GM12864 (cell line): ENCODE measurements around the gene AS3MT.
"Not testable (repeated sequence)": the region's sequence is repeated elsewhere in the genome, so short reads cannot be mapped to it uniquely, and the experiment has no call there.

Experiments
- DNase-seq: peaks from one replicate; pipeline ENCODE4 v3.0.0-alpha.2; 2011; ENCODE audit warnings: low read depth
- H3K4me3 ChIP-seq: 2 replicates; pipeline ENCODE4 v1.5.1; 2011; ENCODE audit warnings: mild to moderate bottlenecking, low read depth, low read length, control low read depth
- TF ChIP-seq, protein P1 (sequence below): IDR thresholded peaks from 2 replicates; pipeline ENCODE4 v1.5.1; 2011; ENCODE audit warnings: low read depth, mild to moderate bottlenecking, moderate library complexity, low read length, control low read depth, inconsistent platforms; ENCODE audit errors: missing control alignments

Gene AS3MT

DNA sequence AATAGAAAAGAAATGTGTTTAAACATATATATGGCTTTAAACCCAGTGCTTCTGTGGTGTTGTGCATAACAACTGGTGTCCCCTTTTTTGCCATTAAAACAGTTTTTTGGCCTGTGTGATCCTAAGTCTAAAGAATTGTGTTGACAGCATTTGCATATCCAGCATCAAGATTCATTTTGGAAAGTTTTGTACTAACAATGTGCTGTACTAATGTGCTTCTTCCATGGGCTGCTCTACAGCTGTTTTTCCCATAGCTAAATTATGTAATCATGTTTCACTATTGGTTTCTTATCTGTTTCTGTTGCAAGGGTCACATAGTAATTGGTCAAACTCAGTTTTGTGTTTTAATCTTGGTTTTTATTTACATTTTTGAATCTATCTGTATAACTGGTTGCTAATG lies 54.3 kb downstream of the AS3MT start:
- TF ChIP-seq, protein P1, sequence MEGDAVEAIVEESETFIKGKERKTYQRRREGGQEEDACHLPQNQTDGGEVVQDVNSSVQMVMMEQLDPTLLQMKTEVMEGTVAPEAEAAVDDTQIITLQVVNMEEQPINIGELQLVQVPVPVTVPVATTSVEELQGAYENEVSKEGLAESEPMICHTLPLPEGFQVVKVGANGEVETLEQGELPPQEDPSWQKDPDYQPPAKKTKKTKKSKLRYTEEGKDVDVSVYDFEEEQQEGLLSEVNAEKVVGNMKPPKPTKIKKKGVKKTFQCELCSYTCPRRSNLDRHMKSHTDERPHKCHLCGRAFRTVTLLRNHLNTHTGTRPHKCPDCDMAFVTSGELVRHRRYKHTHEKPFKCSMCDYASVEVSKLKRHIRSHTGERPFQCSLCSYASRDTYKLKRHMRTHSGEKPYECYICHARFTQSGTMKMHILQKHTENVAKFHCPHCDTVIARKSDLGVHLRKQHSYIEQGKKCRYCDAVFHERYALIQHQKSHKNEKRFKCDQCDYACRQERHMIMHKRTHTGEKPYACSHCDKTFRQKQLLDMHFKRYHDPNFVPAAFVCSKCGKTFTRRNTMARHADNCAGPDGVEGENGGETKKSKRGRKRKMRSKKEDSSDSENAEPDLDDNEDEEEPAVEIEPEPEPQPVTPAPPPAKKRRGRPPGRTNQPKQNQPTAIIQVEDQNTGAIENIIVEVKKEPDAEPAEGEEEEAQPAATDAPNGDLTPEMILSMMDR = no peak

DNA sequence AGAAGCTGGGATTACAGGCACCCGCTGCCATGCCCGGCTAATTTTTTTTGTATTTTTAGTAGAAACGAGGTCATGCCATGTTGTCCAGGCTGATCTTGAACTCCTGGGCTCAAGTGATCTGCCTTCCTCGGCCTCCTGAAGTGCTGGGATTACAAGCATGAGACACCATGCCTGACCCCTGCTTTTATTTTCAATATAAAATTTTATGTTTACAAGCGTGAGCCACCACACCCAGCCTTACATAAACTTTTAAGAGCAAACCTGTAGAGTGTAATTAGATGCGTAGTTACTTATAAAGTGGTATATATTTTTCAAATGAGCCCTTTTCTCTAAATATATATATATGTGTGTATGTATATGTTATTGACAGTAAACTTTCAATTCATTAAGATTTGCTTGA lies 57.6 kb downstream of the AS3MT start:
- TF ChIP-seq, protein P1 = no peak
- no peak for DNase-seq
- no peak overlapping the region for H3K4me3 ChIP-seq

More for the DNA sequence above, 54.3 kb downstream of the AS3MT start:
- no peak overlapping the region for H3K4me3 ChIP-seq
- DNase-seq = no peak

DNA sequence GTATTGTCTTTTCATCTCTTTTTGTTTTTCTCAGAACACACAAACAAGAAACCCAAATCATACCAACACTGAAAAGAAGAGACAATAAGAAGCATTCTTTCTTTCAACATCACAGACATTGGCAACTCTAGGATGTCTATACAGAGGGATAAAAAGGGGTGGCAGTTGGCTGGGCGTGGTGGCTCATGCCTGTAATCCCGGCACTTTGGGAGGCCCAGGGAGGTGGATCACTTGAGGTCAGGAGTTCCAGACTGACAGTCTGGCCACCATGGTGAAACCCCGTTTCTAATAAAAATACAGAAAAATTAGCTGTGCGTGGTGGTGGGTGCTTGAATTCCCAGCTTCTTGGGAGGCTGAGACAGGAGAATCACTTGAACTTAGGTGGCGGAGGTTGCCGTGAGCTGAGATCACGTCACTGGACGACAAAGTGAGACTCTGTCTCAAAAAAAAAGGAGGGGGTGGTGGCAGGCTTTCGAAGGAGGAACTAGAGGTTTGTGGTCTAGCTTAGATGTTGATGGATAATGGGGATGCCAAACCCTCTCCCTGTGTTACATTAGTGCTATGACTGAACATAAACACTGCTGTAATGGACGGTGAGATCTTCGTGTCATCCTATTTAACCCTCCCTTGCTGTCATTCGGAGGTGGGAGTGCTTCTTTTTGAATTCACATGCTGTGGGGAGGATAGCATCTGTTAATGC lies 58.2 kb downstream of the AS3MT start:
- H3K4me3 ChIP-seq = no peak overlapping the region
- no peak for DNase-seq
- TF ChIP-seq, protein P1 = no peak

DNA sequence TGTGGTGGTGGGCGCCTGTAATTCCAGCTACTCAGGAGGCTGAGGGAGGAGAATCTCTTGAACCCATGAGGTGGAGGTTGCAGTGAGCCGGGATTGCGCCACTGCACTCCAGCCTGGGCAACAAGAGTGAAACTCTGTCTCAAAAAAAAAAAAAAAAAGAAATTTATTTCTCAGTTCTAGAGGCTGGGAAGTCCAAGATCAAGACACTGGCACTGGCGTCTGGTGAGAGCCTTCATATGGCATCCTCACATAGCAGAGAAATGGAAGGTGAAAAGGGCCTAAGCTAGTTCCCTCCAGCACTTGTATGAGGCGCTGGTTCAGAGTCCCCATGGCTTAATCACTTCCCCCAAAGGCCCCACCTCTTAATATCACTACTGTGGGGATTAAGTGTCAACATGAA lies 59.2 kb downstream of the AS3MT start:
- DNase-seq, H3K4me3 ChIP-seq: not testable (repeated sequence)

DNA sequence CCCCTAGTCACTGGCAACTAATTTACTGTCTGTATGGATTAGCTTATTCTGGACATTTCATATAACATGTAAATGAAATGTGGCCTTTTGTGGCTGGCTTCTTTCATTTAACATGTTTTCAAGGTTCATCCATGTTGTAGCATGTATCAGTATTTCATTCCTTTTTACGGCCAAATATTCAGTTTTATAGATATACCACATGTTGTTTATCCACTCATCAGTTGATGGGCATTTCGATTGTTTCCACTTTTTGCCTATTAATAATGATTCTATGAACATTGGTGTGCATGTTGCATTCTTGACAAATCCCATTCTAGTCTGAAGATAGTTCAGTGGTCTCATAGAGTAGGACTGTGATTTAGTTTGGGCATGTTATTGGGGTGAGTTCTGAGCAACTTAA lies 61.5 kb downstream of the AS3MT start:
- H3K4me3 ChIP-seq = no peak overlapping the region
- TF ChIP-seq, protein P1 = no peak
- no peak for DNase-seq

DNA sequence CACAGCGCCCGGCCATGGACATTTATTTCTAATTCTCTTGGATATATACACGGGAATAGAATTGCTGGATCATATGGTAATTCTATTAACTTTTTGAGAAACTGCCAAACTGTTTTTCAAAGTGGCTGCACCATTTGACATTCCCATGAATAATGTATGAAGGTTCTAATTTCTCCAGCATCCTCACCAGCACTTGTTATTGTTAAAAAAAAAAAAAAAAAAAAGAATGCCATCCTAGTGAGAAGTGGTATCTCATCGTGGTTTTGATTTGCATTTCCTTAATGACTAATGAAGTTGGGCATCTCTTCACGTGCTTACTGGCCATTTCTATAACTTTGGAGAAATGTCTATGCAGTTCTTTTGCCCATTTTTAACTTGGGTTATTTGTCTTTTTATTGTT lies 62.4 kb downstream of the AS3MT start:
- no peak overlapping the region for H3K4me3 ChIP-seq
- DNase-seq = no peak
- TF ChIP-seq, protein P1 = no peak

DNA sequence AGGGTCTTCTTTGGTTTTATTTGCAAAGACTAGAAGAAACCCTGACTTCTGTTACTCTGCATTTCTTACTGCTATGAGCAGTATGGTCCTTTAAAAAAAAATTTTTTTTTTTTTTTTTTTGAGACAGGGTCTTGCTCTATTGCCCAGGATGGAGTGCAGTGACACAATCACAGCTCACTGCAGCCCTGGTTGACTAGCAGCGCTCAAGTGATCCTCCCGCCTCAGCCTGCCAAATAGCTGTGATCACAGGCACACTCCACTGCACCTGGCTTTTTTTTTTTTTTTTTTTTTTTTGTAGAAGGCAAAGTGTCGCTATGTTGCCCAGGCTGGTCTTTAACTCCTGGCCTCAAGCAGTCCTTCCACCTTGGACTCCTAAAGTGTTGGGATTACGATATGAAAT lies 66.2 kb downstream of the AS3MT start:
- no peak for DNase-seq
- TF ChIP-seq, protein P1 = no peak
- no peak overlapping the region for H3K4me3 ChIP-seq
